Liver (tissue), 9 donors: ENCODE data around the gene RASSF7. TPM values are rescaled to one million over a fixed set of nuclear protein-coding genes. Genes with fewer than 3 reads are reported as not detected.

Experiments used
- DNase-seq: peaks from one replicate; pipeline ENCODE4 v3.0.0-alpha.2; 2017; ENCODE audit warnings: low spot score
- H3K27ac ChIP-seq, 2 donors: one replicate each; pipeline ENCODE4 v1.7.0; 2013; ENCODE audit warnings: inconsistent platforms in 2 of 2, low read length in 2 of 2, control low read depth in 1 of 2, low read depth in 1 of 2, mild to moderate bottlenecking in 1 of 2
- H3K27me3 ChIP-seq, 4 donors: one replicate each; pipeline versions ENCODE4 v1.6.1 to v1.7.0; 2013; ENCODE audit warnings: low read length in 3 of 4, inconsistent platforms in 1 of 4, mild to moderate bottlenecking in 1 of 4, moderate library complexity in 1 of 4; ENCODE audit not compliant: control insufficient read depth in 4 of 4, insufficient read depth in 4 of 4
- H3K36me3 ChIP-seq, 4 donors: one replicate each; pipeline versions ENCODE4 v1.6.1 to v1.7.0; 2013; ENCODE audit warnings: low read length in 3 of 4, mild to moderate bottlenecking in 3 of 4, low read depth in 1 of 4, moderate library complexity in 1 of 4; ENCODE audit not compliant: control insufficient read depth in 4 of 4, insufficient read depth in 3 of 4
- H3K4me1 ChIP-seq, 4 donors: one replicate each; pipeline versions ENCODE4 v1.6.1 to v1.7.0; 2013; ENCODE audit warnings: low read length in 3 of 4, mild to moderate bottlenecking in 3 of 4, moderate library complexity in 1 of 4; ENCODE audit not compliant: control insufficient read depth in 4 of 4, insufficient read depth in 4 of 4
- H3K4me3 ChIP-seq, 3 donors: one replicate each; pipeline versions ENCODE4 v1.6.1 to v1.7.0; 2013; ENCODE audit warnings: low read length in 3 of 3, control low read depth in 1 of 3, low read depth in 1 of 3, mild to moderate bottlenecking in 1 of 3
- H3K9ac ChIP-seq, 2 donors: one replicate each; pipeline ENCODE4 v1.7.0; 2013; ENCODE audit warnings: low read length in 2 of 2, mild to moderate bottlenecking in 2 of 2, moderate library complexity in 2 of 2, control low read depth in 1 of 2, low read depth in 1 of 2
- H3K9me3 ChIP-seq, 4 donors: one replicate each; pipeline versions ENCODE4 v1.6.1 to v1.7.0; 2013; ENCODE audit warnings: low read length in 3 of 4; ENCODE audit not compliant: control insufficient read depth in 4 of 4
- EGR1 ChIP-seq, 2 donors: IDR thresholded peaks; 2 replicates each; pipeline ENCODE4 v1.6.1; 2016 to 2018; ENCODE audit warnings: antibody characterized with exemption in 2 of 2, low read depth in 2 of 2
- FOXA1 ChIP-seq: IDR thresholded peaks from 2 replicates; pipeline ENCODE4 v1.6.1; 2016; ENCODE audit warnings: antibody characterized with exemption
- FOXA2 ChIP-seq: IDR thresholded peaks from 2 replicates; pipeline ENCODE4 v1.6.1; 2016; ENCODE audit warnings: antibody characterized with exemption
- GABPA ChIP-seq, 2 donors: IDR thresholded peaks in 1 of 2; conservative IDR thresholded peaks in 1 of 2; 2 replicates each; pipeline ENCODE4 v1.6.1; 2016; ENCODE audit warnings: antibody characterized with exemption in 2 of 2, mild to moderate bottlenecking in 1 of 2, moderate library complexity in 1 of 2
- HNF4A ChIP-seq, 2 donors: conservative IDR thresholded peaks; 2 replicates each; pipeline ENCODE4 v1.6.1; 2016; ENCODE audit warnings: antibody characterized with exemption in 2 of 2, mild to moderate bottlenecking in 2 of 2
- HNF4G ChIP-seq: IDR thresholded peaks from 2 replicates; pipeline ENCODE4 v1.6.1; 2016; ENCODE audit warnings: antibody characterized with exemption
- JUND ChIP-seq, 2 donors: IDR thresholded peaks; 2 replicates each; pipeline ENCODE4 v1.6.1; 2016; ENCODE audit warnings: antibody characterized with exemption in 2 of 2
- NR2F2 ChIP-seq: IDR thresholded peaks from 2 replicates; pipeline ENCODE4 v1.6.1; 2016; ENCODE audit warnings: antibody characterized with exemption
- RAD21 ChIP-seq, 2 donors: IDR thresholded peaks; 2 replicates each; pipeline ENCODE4 v1.6.1; 2016; ENCODE audit warnings: antibody characterized with exemption in 2 of 2, mild to moderate bottlenecking in 2 of 2
- RXRA ChIP-seq, 2 donors: IDR thresholded peaks; 2 replicates each; pipeline ENCODE4 v1.6.1; 2017 to 2018; ENCODE audit warnings: antibody characterized with exemption in 2 of 2, mild to moderate bottlenecking in 1 of 2
- SP1 ChIP-seq: IDR thresholded peaks from 2 replicates; pipeline ENCODE4 v1.6.1; 2018; ENCODE audit warnings: antibody characterized with exemption, mild to moderate bottlenecking
- TAF1 ChIP-seq: conservative IDR thresholded peaks from 2 replicates; pipeline ENCODE4 v1.6.1; 2016; ENCODE audit warnings: antibody characterized with exemption, mild to moderate bottlenecking
- WGBS: extraction: QIAGEN DNeasy Blood & Tissue Kit; methylation state at CpG from one replicate; pipeline ENCODE4 v1.1.7; 2013; 5-methylcytosine and 5-hydroxymethylcytosine counted together
- polyA plus RNA-seq, 2 donors: library from polyadenylated mRNA; stranded (reverse) in 1 of 2; unstranded in 1 of 2; fragments of 200-250 nt in 1 of 2; fragments of >200 nt in 1 of 2; fragmentation: Nextera tagmentation in 1 of 2; extraction: Ambion mirVana in 1 of 2; gene quantifications; one replicate each; pipeline versions ENCODE4 v1.2.1 to v1.2.3, GENCODE V29; 2013 to 2015
- total RNA-seq, 2 donors: library from RNA; depleted of rRNA; stranded (reverse); fragments of >200 nt; gene quantifications; one replicate each; pipeline ENCODE4 v1.2.3, GENCODE V29; 2014
- TF ChIP-seq, protein P1 (sequence below): fragments of 150-350 bp; IDR thresholded peaks from 2 replicates; pipeline ENCODE4 v1.5.1; 2017; ENCODE audit warnings: improper control_type of control experiment, low read depth, low read length; ENCODE audit not compliant: missing input control
- TF ChIP-seq, protein P2 (sequence below): IDR thresholded peaks from 2 replicates; pipeline ENCODE4 v1.6.1; 2016; ENCODE audit warnings: antibody characterized with exemption
- TF ChIP-seq, protein P3 (sequence below): IDR thresholded peaks from 2 replicates; pipeline ENCODE4 v1.6.1; 2016; ENCODE audit warnings: antibody characterized with exemption
- TF ChIP-seq, protein P4 (sequence below): IDR thresholded peaks from 2 replicates; pipeline ENCODE4 v1.6.1; 2016; ENCODE audit warnings: antibody characterized with exemption, mild to moderate bottlenecking
- TF ChIP-seq, protein P5 (sequence below): IDR thresholded peaks from 2 replicates; pipeline ENCODE4 v1.6.1; 2016; ENCODE audit warnings: antibody characterized with exemption
- donor health status: healthy.
- donor health status: healthy.
- donor health status: healthy.
- donor health status: healthy.
- donor health status: healthy.

Gene RASSF7
- total and polyA plus RNA-seq, 4 donors: 11.5 to 50.4 (median 36.9) TPM

DNA sequence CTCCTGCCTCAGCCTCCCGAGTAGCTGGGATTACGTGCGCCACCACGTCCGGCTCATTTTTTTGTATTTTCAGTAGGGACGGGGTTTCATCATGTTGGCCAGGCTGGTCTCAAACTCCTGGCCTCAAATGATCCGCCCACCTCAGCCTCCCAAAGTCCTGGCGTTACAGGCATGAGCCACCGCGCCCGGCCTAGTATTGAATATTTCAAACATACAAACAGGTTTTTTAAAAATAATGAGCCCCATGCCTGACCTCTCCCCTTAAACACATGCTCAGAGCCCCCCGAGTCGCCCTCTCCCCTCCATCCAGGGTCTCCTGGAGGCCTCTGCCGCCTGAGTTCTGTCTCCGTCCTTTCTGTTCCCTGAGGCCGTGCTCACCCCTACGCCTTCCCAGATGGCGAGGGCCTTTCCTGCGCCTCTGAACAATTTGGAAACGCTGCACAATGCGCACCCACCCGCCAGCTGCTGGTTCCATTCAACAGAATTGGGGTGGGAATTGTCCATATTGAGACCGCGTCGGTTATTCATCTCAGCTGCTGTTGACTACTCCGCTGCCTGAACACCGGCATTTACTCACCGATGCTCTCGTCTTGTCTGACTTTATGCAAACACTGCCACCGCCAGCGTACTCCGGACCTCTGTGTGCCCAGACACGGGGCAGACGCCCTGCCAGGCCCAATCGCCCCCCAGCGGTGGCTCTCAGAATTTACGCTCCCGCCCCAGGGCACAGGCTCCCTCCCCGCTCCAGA is 40.2 kb upstream of the RASSF7 start:
- WGBS: 92% methylated on average over 39 of the region's 39 CpGs
- no peak for DNase-seq
- TF ChIP-seq EGR1 (IDR thresholded peaks at IDR 0.05; ENCODE audit: low read depth in 2 of 2): no peak
- TF ChIP-seq FOXA2: no peak
- no peak for TF ChIP-seq HNF4G
- TF ChIP-seq, protein P1, sequence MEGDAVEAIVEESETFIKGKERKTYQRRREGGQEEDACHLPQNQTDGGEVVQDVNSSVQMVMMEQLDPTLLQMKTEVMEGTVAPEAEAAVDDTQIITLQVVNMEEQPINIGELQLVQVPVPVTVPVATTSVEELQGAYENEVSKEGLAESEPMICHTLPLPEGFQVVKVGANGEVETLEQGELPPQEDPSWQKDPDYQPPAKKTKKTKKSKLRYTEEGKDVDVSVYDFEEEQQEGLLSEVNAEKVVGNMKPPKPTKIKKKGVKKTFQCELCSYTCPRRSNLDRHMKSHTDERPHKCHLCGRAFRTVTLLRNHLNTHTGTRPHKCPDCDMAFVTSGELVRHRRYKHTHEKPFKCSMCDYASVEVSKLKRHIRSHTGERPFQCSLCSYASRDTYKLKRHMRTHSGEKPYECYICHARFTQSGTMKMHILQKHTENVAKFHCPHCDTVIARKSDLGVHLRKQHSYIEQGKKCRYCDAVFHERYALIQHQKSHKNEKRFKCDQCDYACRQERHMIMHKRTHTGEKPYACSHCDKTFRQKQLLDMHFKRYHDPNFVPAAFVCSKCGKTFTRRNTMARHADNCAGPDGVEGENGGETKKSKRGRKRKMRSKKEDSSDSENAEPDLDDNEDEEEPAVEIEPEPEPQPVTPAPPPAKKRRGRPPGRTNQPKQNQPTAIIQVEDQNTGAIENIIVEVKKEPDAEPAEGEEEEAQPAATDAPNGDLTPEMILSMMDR: no peak
- TF ChIP-seq, protein P2, sequence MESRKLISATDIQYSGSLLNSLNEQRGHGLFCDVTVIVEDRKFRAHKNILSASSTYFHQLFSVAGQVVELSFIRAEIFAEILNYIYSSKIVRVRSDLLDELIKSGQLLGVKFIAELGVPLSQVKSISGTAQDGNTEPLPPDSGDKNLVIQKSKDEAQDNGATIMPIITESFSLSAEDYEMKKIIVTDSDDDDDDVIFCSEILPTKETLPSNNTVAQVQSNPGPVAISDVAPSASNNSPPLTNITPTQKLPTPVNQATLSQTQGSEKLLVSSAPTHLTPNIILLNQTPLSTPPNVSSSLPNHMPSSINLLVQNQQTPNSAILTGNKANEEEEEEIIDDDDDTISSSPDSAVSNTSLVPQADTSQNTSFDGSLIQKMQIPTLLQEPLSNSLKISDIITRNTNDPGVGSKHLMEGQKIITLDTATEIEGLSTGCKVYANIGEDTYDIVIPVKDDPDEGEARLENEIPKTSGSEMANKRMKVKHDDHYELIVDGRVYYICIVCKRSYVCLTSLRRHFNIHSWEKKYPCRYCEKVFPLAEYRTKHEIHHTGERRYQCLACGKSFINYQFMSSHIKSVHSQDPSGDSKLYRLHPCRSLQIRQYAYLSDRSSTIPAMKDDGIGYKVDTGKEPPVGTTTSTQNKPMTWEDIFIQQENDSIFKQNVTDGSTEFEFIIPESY: no peak
- TF ChIP-seq FOXA1: no peak
- TF ChIP-seq RAD21 (IDR thresholded peaks at IDR 0.05): no peak
- TF ChIP-seq JUND (IDR thresholded peaks at IDR 0.05): no peak
- no peak for TF ChIP-seq TAF1
- TF ChIP-seq SP1: no peak
- TF ChIP-seq, protein P3, sequence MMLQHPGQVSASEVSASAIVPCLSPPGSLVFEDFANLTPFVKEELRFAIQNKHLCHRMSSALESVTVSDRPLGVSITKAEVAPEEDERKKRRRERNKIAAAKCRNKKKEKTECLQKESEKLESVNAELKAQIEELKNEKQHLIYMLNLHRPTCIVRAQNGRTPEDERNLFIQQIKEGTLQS: no peak
- no peak for TF ChIP-seq HNF4A (conservative IDR thresholded peaks at IDR 0.05)
- no peak for TF ChIP-seq GABPA (IDR thresholded peaks at IDR 0.05 in 1 of 2, conservative IDR thresholded peaks at IDR 0.05 in 1 of 2)
- TF ChIP-seq NR2F2: no peak
- TF ChIP-seq RXRA (IDR thresholded peaks at IDR 0.05): no peak
- TF ChIP-seq, protein P4, sequence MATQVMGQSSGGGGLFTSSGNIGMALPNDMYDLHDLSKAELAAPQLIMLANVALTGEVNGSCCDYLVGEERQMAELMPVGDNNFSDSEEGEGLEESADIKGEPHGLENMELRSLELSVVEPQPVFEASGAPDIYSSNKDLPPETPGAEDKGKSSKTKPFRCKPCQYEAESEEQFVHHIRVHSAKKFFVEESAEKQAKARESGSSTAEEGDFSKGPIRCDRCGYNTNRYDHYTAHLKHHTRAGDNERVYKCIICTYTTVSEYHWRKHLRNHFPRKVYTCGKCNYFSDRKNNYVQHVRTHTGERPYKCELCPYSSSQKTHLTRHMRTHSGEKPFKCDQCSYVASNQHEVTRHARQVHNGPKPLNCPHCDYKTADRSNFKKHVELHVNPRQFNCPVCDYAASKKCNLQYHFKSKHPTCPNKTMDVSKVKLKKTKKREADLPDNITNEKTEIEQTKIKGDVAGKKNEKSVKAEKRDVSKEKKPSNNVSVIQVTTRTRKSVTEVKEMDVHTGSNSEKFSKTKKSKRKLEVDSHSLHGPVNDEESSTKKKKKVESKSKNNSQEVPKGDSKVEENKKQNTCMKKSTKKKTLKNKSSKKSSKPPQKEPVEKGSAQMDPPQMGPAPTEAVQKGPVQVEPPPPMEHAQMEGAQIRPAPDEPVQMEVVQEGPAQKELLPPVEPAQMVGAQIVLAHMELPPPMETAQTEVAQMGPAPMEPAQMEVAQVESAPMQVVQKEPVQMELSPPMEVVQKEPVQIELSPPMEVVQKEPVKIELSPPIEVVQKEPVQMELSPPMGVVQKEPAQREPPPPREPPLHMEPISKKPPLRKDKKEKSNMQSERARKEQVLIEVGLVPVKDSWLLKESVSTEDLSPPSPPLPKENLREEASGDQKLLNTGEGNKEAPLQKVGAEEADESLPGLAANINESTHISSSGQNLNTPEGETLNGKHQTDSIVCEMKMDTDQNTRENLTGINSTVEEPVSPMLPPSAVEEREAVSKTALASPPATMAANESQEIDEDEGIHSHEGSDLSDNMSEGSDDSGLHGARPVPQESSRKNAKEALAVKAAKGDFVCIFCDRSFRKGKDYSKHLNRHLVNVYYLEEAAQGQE: no peak
- TF ChIP-seq, protein P5, sequence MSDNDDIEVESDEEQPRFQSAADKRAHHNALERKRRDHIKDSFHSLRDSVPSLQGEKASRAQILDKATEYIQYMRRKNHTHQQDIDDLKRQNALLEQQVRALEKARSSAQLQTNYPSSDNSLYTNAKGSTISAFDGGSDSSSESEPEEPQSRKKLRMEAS: no peak

More for the DNA sequence above, 40.2 kb upstream of the RASSF7 start:
- no peaks in the 10 kb centered on the region for H3K27me3 ChIP-seq
- no peaks in the 10 kb centered on the region for H3K36me3 ChIP-seq
- no peak overlapping the region for H3K27ac ChIP-seq
- no peak overlapping the region for H3K4me3 ChIP-seq
- peaks cover 0 to 5% (median 1%) of the 10 kb centered on the region in 4 donors for H3K4me1 ChIP-seq
- H3K9me3 ChIP-seq: no peaks in the 10 kb centered on the region
- H3K9ac ChIP-seq: no peak overlapping the region
